ENCODE data around the gene BTBD9. TPM values are rescaled to one million over a fixed set of nuclear protein-coding genes. Genes with fewer than 3 reads are reported as not detected.
A peak's percentile ranks its signal among the peaks of the same experiment; 100 is the strongest.

BTBD9 gene
- total and polyA plus RNA-seq, 2 donors (not counting 3 experiments of a cell fraction or from before 2014, with no cell fraction given) = 4.9 to 15.0 TPM

DNA sequence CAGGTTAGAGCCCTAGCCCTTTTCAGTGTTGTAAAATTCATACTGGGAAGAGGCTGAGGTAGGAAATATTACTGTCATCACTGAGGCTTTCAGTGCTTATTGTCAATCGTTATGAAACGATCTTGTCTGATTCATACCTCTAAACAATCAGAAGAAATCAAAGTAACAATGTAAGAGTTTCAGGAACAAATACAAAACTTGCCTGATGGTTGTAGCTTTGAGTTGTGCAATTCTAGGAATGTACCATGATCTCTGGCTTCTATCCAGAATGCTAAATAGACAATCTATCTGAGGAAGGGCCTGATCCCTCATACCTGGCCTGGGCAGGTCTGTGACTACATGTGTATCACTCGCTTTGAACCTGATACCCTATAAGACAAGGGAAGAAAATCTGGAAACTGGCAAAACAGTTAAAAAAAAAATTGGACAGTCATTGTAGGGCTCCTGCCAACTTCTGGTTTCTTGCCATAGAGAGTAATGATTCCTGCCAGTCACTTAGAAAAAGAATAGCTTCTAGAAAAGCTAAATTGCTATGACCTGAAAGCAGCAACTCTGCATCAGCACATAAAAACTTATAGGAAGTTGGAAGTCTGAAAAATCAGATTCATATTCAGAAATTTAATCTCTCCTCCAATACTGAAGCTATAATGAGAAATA lies 234.7 kb downstream of the BTBD9 start:
- H3K9me1 ChIP-seq (replicated peaks; ENCODE audit: control insufficient read depth, extremely low read depth, insufficient read depth, low read length) = no peaks in the 10 kb centered on the region
- no TSS peak for BruUV-seq (replicated peaks)
- no peaks in the 10 kb centered on the region for H3K4me1 ChIP-seq (ENCODE audit: control insufficient read depth, extremely low read depth, insufficient read depth, low read length)
- H3K27me3 ChIP-seq (ENCODE audit: control insufficient read depth in 2 of 2, insufficient read depth in 2 of 2, low read length in 2 of 2) = no peaks in the 10 kb centered on the region
- TF ChIP-seq MYC (IDR thresholded peaks at IDR 0.05; ENCODE audit: low read depth, low read length) = no peak
- no peak for TF ChIP-seq CTCF (IDR thresholded peaks at IDR 0.05; ENCODE audit: extremely low read depth in 1 of 2, insufficient read depth in 1 of 2, low read depth in 1 of 2, low read length in 2 of 2)
- no peak for TF ChIP-seq EZH2 (IDR thresholded peaks at IDR 0.05; ENCODE audit: borderline replicate concordance, low read depth, low read length, severe bottlenecking)
- TF ChIP-seq FOS (IDR thresholded peaks at IDR 0.05; ENCODE audit: borderline replicate concordance, insufficient read depth, low read length) = no peak
- H3K9me3 ChIP-seq (replicated peaks; ENCODE audit: control insufficient read depth, insufficient read depth, low read length) = no peaks in the 10 kb centered on the region
- FAIRE-seq (no peak), DNase-seq (ENCODE audit: low read depth, low spot score) (peak; percentile 32)
- no peak overlapping the region for H2AFZ ChIP-seq (ENCODE audit: low read depth, low read length)
- POLR2A ChIA-PET = no interaction called here
- no peak overlapping the region for H3K4me2 ChIP-seq (ENCODE audit: insufficient read depth, low read length)
- H3K79me2 ChIP-seq (ENCODE audit: control insufficient read depth, insufficient read depth, low read length) = no peaks in the 10 kb centered on the region
- no peak overlapping the region for H3K27ac ChIP-seq (ENCODE audit: insufficient read depth, low read depth, low read length)
- no peak overlapping the region for H3K9ac ChIP-seq (replicated peaks; ENCODE audit: extremely low read depth, insufficient read depth, low read length)
- H3K4me3 ChIP-seq (replicated peaks in 1 of 3; ENCODE audit: insufficient read depth in 1 of 3, low read depth in 1 of 3, low read length in 3 of 3) = no peak overlapping the region
- no peaks in the 10 kb centered on the region for H3K36me3 ChIP-seq (ENCODE audit: control insufficient read depth in 2 of 2, extremely low read depth in 1 of 2, insufficient read depth in 2 of 2, low read length in 2 of 2)
- CTCF ChIA-PET = interaction anchor here (1.1 to 1.3 kb wide), 3 partner anchors 10 to 153 kb away, joined by 4 to 5 read pairs (median 4); no protein-coding TSS in a partner anchor
- dilution Hi-C loops (cut with MboI; ENCODE audit: extremely low pct_ligation_motif_present, low sequenced_read_pairs) = no loop called here
- no peaks in the 10 kb centered on the region for H4K20me1 ChIP-seq (replicated peaks; ENCODE audit: control insufficient read depth, extremely low read depth, insufficient read depth, low read length)
- intact Hi-C loops (cut with micrococcal nuclease) = no loop called here

DNA sequence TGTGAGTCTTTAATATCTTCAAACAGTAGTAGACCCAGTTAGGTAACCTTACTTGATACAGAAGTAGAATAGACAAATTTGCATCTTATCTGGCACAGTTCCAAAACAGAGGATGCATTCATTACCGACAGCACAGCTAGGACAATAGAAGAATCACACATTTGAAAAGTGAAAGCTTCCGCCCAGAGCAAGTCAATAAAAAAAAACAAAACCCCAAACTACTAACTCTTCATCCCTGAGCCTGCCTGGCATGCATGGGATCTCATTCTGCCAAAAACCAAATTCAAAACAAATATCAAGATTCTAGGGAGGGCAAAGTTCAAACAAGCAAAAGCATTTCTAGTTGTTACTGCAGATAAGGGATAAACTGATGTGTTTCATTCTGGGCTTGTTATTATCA lies 235.4 kb downstream of the BTBD9 start:
- no peak overlapping the region for H3K4me2 ChIP-seq (ENCODE audit: insufficient read depth, low read length)
- POLR2A ChIA-PET = no interaction called here

More for the DNA sequence above, 235.4 kb downstream of the BTBD9 start:
- intact Hi-C loops (cut with micrococcal nuclease) = no loop called here
- CTCF ChIA-PET = interaction anchor here (1.2 to 1.3 kb wide), 2 partner anchors 9 to 12 kb away, joined by 4 to 5 read pairs; no protein-coding TSS in a partner anchor
- Histone ChIP-seq H3K79me2 (ENCODE audit: control insufficient read depth, insufficient read depth, low read length) (no peaks in the 10 kb centered on the region), H3K4me1 (ENCODE audit: control insufficient read depth, extremely low read depth, insufficient read depth, low read length) (no peaks in the 10 kb centered on the region), H3K9ac (replicated peaks; ENCODE audit: extremely low read depth, insufficient read depth, low read length) (no peak overlapping the region), H4K20me1 (replicated peaks; ENCODE audit: control insufficient read depth, extremely low read depth, insufficient read depth, low read length) (no peaks in the 10 kb centered on the region), H3K9me3 (replicated peaks; ENCODE audit: control insufficient read depth, insufficient read depth, low read length) (no peaks in the 10 kb centered on the region), H3K27me3 (ENCODE audit: control insufficient read depth in 2 of 2, insufficient read depth in 2 of 2, low read length in 2 of 2) (no peaks in the 10 kb centered on the region), H3K27ac (ENCODE audit: insufficient read depth, low read depth, low read length) (no peak overlapping the region), H2AFZ (ENCODE audit: low read depth, low read length) (no peak overlapping the region), H3K9me1 (replicated peaks; ENCODE audit: control insufficient read depth, extremely low read depth, insufficient read depth, low read length) (no peaks in the 10 kb centered on the region), H3K4me3 (replicated peaks in 1 of 3; ENCODE audit: insufficient read depth in 1 of 3, low read depth in 1 of 3, low read length in 3 of 3) (no peak overlapping the region), H3K36me3 (ENCODE audit: control insufficient read depth in 2 of 2, extremely low read depth in 1 of 2, insufficient read depth in 2 of 2, low read length in 2 of 2) (no peaks in the 10 kb centered on the region)
- dilution Hi-C loops (cut with MboI; ENCODE audit: extremely low pct_ligation_motif_present, low sequenced_read_pairs) = no loop called here
- BruUV-seq (replicated peaks) = no TSS peak
- DNase-seq (ENCODE audit: low read depth, low spot score) (peak; percentile 46), FAIRE-seq (peak; percentile 18)
- TF ChIP-seq POLR2A (IDR thresholded peaks at IDR 0.05; ENCODE audit: low read depth, low read length) (no peak), MYC (IDR thresholded peaks at IDR 0.05; ENCODE audit: low read depth, low read length) (no peak)
- TF ChIP-seq, protein P1, sequence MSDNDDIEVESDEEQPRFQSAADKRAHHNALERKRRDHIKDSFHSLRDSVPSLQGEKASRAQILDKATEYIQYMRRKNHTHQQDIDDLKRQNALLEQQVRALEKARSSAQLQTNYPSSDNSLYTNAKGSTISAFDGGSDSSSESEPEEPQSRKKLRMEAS (IDR thresholded peaks at IDR 0.05; ENCODE audit: insufficient read depth, insufficient read length) = no peak

Data from endothelial cell of umbilical vein (primary cell).